ENCODE measurements around the gene BCR. TPM values are rescaled to one million over a fixed set of nuclear protein-coding genes. Genes with fewer than 3 reads are reported as not detected.
A peak's percentile ranks its signal among the peaks of the same experiment; 100 is the strongest.

The BCR gene
- total RNA-seq, 2 experiments from 2014 or later: 30.4 to 32.0 TPM

DNA sequence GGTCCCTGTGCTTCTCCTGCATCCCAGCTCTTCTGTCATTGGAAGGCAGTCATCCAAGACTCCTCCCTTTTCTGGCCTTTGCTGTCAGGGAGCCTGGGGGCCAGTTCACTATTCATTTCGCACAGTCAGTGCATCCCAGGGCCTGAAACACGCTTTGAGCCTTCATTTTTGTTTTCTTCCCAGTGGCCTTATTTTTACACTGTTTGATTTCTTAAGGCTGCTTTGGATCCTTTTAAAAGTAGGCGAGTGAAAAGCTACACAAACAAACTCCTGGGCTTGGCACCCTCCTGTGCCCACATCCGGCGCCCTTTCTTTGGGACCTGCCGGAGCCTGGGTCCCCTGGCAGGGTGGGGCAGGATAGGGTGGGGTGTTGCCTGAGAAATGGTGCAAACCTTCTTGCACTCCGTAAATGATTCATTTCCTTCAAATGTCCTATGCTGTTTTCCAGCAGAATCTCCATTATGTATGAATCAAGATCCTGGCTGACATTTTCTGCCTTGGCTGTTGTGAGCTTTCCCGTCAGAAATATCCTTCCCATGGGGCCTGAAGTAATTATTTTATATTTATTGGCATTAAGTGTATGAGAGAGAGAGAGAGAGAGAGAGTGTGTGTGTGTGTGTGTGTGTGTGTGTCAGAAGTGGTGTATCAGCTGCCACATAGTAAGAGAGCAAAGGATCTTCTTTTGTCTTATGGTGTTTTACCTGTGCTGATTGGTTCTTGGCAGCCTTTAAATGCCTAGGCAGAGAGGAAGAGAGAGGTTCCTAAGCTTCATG lies 45.6 kb downstream of the BCR start:
- POLR2A ChIA-PET: interaction anchor here (1.1 to 2.1 kb wide), 4 partner anchors 9 to 17 kb away, joined by 3 to 7 read pairs (median 4); no protein-coding TSS in a partner anchor

DNA sequence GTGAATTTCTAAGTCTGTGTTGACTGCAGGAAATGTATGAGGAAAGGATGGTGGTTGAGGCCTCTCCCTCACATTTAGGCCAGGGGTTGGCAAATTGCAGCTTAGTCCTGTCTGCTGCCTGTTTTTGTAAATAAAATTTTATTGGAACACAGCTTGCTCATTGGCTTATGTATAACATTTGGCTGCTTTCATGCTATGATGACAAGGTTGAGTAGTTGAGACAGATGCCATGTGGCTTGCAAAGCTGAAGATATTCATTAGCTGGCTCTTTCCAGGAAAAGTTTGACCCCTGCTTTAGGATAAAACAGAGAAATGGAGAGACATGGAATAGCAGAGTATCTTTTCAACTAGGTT lies 46.2 kb downstream of the BCR start:
- ChIA-PET POLR2A (interaction anchor here (1.1 to 2.1 kb wide), 3 partner anchors 9 to 17 kb away, joined by 3 to 7 read pairs (median 4); no protein-coding TSS in a partner anchor), CTCF (interaction anchor here (0.9 to 2.7 kb wide), 4 partner anchors 10 to 48 kb away, joined by 4 to 10 read pairs (median 6); no protein-coding TSS in a partner anchor)
- ATAC-seq (no peak), DNase-seq (no peak)
- Mint-ChIP-seq H3K36me3 (ENCODE audit: low read depth) (peaks cover 36% of the 10 kb centered on the region), H3K27me3 (no peaks in the 10 kb centered on the region), H3K27ac (peak overlapping the region; percentile 75), H3K4me1 (ENCODE audit: low read depth) (peaks cover 64% of the 10 kb centered on the region), H3K4me3 (no peak overlapping the region), H3K9me3 (peaks cover 22% of the 10 kb centered on the region)
- intact Hi-C loops (cut with micrococcal nuclease): no loop called here
- TF ChIP-seq, protein P1, sequence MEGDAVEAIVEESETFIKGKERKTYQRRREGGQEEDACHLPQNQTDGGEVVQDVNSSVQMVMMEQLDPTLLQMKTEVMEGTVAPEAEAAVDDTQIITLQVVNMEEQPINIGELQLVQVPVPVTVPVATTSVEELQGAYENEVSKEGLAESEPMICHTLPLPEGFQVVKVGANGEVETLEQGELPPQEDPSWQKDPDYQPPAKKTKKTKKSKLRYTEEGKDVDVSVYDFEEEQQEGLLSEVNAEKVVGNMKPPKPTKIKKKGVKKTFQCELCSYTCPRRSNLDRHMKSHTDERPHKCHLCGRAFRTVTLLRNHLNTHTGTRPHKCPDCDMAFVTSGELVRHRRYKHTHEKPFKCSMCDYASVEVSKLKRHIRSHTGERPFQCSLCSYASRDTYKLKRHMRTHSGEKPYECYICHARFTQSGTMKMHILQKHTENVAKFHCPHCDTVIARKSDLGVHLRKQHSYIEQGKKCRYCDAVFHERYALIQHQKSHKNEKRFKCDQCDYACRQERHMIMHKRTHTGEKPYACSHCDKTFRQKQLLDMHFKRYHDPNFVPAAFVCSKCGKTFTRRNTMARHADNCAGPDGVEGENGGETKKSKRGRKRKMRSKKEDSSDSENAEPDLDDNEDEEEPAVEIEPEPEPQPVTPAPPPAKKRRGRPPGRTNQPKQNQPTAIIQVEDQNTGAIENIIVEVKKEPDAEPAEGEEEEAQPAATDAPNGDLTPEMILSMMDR (IDR thresholded peaks at IDR 0.05): no peak

More for the DNA sequence above, 45.6 kb downstream of the BCR start:
- H3K27ac Mint-ChIP-seq: peak overlapping the region; percentile 75
- ATAC-seq (peak; percentile 67), DNase-seq (peak; percentile 41)
- intact Hi-C loops (cut with micrococcal nuclease): no loop called here
- H3K27me3 Mint-ChIP-seq: no peaks in the 10 kb centered on the region
- peaks cover 36% of the 10 kb centered on the region for H3K36me3 Mint-ChIP-seq (ENCODE audit: low read depth)
- CTCF ChIA-PET: interaction anchor here (0.9 to 2.7 kb wide), 3 partner anchors 10 to 48 kb away, joined by 3 to 10 read pairs (median 8); no protein-coding TSS in a partner anchor
- TF ChIP-seq, protein P1 (IDR thresholded peaks at IDR 0.05): no peak
- H3K4me1 Mint-ChIP-seq (ENCODE audit: low read depth): peaks cover 70% of the 10 kb centered on the region
- no peak overlapping the region for H3K4me3 Mint-ChIP-seq
- H3K9me3 Mint-ChIP-seq: peaks cover 22% of the 10 kb centered on the region

DNA sequence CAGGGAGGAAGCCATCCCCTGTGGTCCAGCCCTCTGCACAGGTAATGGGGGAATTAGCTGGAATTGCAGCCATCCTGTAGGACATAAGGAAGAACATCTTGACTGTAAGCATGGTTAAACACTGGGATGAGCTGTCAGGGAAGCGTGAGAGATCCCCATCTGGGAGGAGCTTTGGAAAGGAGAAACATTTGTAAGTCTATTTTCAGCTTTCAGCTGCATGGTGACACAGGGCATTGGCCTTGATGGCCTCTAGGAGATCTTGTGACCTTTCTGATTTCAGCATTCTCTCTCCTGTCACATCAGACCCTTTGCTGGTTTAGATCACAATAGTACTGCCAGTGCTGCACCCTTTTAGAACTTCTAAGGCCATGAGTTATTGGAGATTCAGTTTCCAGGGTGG lies 47.1 kb downstream of the BCR start:
- Mint-ChIP-seq H3K27me3 (no peaks in the 10 kb centered on the region), H3K4me1 (ENCODE audit: low read depth) (peaks cover 60% of the 10 kb centered on the region), H3K9me3 (peaks cover 22% of the 10 kb centered on the region), H3K27ac (peak overlapping the region; percentile 25), H3K4me3 (no peak overlapping the region), H3K36me3 (ENCODE audit: low read depth) (peaks cover 36% of the 10 kb centered on the region)
- intact Hi-C loops (cut with micrococcal nuclease): no loop called here
- DNase-seq (no peak), ATAC-seq (no peak)
- TF ChIP-seq, protein P1 (IDR thresholded peaks at IDR 0.05): no peak
- ChIA-PET CTCF (interaction anchor here (0.9 to 2.7 kb wide), 6 partner anchors 11 to 54 kb away, joined by 3 to 10 read pairs (median 4); no protein-coding TSS in a partner anchor), POLR2A (interaction anchor here (2.1 kb wide), 1 partner anchor 10 kb away, joined by 7 read pairs; no protein-coding TSS in a partner anchor)

DNA sequence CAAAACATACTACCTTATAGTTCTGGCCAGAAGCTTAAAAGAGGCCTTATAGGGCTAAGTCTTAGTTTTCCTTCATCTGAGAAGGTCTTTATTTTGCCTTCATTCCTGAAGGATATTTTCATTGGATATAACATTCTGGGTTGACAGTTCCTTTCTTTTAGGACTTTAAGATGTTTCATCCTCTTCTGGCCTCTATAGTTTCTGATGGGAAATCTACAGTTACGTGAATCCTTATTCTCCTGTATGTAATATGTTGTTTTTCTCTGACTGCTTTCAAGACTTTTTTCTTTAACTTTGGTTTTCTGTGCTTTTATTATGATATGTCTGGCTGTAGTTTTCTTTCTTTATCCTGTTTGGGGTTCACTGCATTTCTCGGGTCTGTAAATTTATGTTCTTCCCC lies 48.2 kb downstream of the BCR start:
- DNase-seq (no peak), ATAC-seq (no peak)
- Mint-ChIP-seq H3K9me3 (peaks cover 22% of the 10 kb centered on the region), H3K4me3 (no peak overlapping the region), H3K36me3 (ENCODE audit: low read depth) (peaks cover 36% of the 10 kb centered on the region), H3K27ac (no peak overlapping the region), H3K4me1 (ENCODE audit: low read depth) (peaks cover 59% of the 10 kb centered on the region), H3K27me3 (no peaks in the 10 kb centered on the region)
- TF ChIP-seq, protein P1 (IDR thresholded peaks at IDR 0.05): no peak
- POLR2A ChIA-PET: interaction anchor here (1.2 to 1.8 kb wide), 2 partner anchors 9 to 47 kb away, joined by 4 to 7 read pairs; no protein-coding TSS in a partner anchor
- CTCF ChIA-PET: interaction anchor here (1.2 kb wide), 1 partner anchor 26 kb away, joined by 4 read pairs; no protein-coding TSS in a partner anchor
- intact Hi-C loops (cut with micrococcal nuclease): no loop called here

DNA sequence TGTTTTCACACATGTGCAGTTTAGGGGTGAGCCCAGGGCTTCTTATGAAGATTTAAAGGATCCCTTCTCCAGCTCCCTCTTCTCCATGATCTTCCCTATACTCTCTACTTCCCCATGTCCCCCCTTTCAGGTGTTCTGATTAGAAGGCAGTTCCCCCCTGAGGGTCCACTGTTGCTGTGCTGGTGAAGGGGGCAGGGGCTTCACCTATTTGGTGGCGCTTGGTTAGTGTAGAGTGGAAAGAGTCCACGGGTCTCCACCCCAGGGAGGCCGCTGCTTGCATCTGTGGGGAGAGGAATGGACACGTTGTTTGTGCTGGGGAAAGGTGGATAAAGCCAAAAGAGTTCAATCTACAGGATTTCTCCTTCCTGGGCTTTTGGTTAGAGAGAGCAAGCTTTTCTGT lies 49.3 kb downstream of the BCR start:
- TF ChIP-seq, protein P1 (IDR thresholded peaks at IDR 0.05): no peak

More for the DNA sequence above, 49.3 kb downstream of the BCR start:
- DNase-seq: no peak
- H3K4me1 Mint-ChIP-seq (ENCODE audit: low read depth): peaks cover 58% of the 10 kb centered on the region
- intact Hi-C loops (cut with micrococcal nuclease): no loop called here
- H3K9me3 Mint-ChIP-seq: peaks cover 22% of the 10 kb centered on the region
- peaks cover 42% of the 10 kb centered on the region for H3K36me3 Mint-ChIP-seq (ENCODE audit: low read depth)
- ChIA-PET CTCF (no interaction called here), POLR2A (interaction anchor here (1.2 to 1.8 kb wide), 2 partner anchors 10 to 48 kb away, joined by 4 to 7 read pairs; no protein-coding TSS in a partner anchor)
- H3K27ac Mint-ChIP-seq: no peak overlapping the region
- H3K27me3 Mint-ChIP-seq: no peaks in the 10 kb centered on the region
- no peak overlapping the region for H3K4me3 Mint-ChIP-seq
- ATAC-seq: no peak

Data from activated CD8-positive, alpha-beta T cell treated with anti-CD3 and anti-CD28 coated beads for 36 hours (primary cell).